Activated CD4-positive, alpha-beta T cell treated with anti-CD3 and anti-CD28 coated beads, Interleukin-2, amount 50 U/mL, for 48 hours (primary cell): ENCODE results near the gene NPAS4.
"Not testable (repeated sequence)": the region's sequence is repeated elsewhere in the genome, so short reads cannot be mapped to it uniquely, and the experiment has no call there.

Experiments
- DNase-seq, 2 experiments: peaks; one replicate each; pipeline ENCODE4 v3.0.0-alpha.2; 2020

Gene NPAS4

GRCh38 chr11:66420671-66421476 lies at the start of gene NPAS4:
Gene NPAS4, plus strand, starts transcription at chr11:66421035. Its CDS starts 145 bp downstream, at chr11:66421180.
- DNase-seq: no peak

- DNase-seq: peak; percentile 79 to 84
These were observed 49.0 kb upstream of the NPAS4 start, which contains the start of gene SLC29A2 for GRCh38 chr11:66371627-66372415. Gene SLC29A2, minus strand, starts transcription at chr11:66371760. Its CDS starts 169 bp downstream, at chr11:66371591.

- DNase-seq: no peak
These were observed 47.6 kb upstream of the NPAS4 start for GRCh38 chr11:66373265-66373664.

GRCh38 chr11:66373690-66374287 lies 47.0 kb upstream of the NPAS4 start:
- DNase-seq: not testable (repeated sequence)

- DNase-seq: not testable (repeated sequence)
These were observed 40.6 kb upstream of the NPAS4 start for GRCh38 chr11:66380264-66380663.

GRCh38 chr11:66384316-66384715 lies 36.5 kb upstream of the NPAS4 start:
- not testable (repeated sequence) for DNase-seq

GRCh38 chr11:66386171-66387069 lies 34.4 kb upstream of the NPAS4 start:
- peak; percentile 89 to 92 for DNase-seq

- DNase-seq: peak; percentile 77 to 81
These were observed 32.0 kb upstream of the NPAS4 start for GRCh38 chr11:66388780-66389386.

GRCh38 chr11:66391322-66391721 lies 29.5 kb upstream of the NPAS4 start:
- no peak for DNase-seq

GRCh38 chr11:66393954-66394353 lies 26.9 kb upstream of the NPAS4 start:
- DNase-seq: no peak

- no peak for DNase-seq
These were observed 13.2 kb upstream of the NPAS4 start for GRCh38 chr11:66407651-66408050.

GRCh38 chr11:66408488-66409214 lies 12.2 kb upstream of the NPAS4 start:
- peak; percentile 97 for DNase-seq

- no peak for DNase-seq
These were observed 11.6 kb upstream of the NPAS4 start for GRCh38 chr11:66409226-66409625.

GRCh38 chr11:66410191-66410590 lies 10.6 kb upstream of the NPAS4 start:
- DNase-seq: no peak

GRCh38 chr11:66411323-66411722 lies 9.5 kb upstream of the NPAS4 start:
- DNase-seq: no peak

GRCh38 chr11:66412110-66412509 lies 8.7 kb upstream of the NPAS4 start:
- DNase-seq: no peak

- DNase-seq: no peak
These were observed 7.7 kb upstream of the NPAS4 start for GRCh38 chr11:66413167-66413566.

GRCh38 chr11:66414120-66414934 lies 6.5 kb upstream of the NPAS4 start:
- no peak for DNase-seq

- no peak for DNase-seq
These were observed 5.4 kb upstream of the NPAS4 start for GRCh38 chr11:66415423-66415822.

GRCh38 chr11:66417000-66417399 lies 3.8 kb upstream of the NPAS4 start:
- peak; percentile 53 to 60 for DNase-seq
